COR-L47 (cell line): ENCODE results near the gene ADK.

ENCODE experiments used
- DNase-seq: peaks from one replicate; lab custom pipeline; 2025; lab: John Stamatoyannopoulos, UW

The ADK gene

DNA sequence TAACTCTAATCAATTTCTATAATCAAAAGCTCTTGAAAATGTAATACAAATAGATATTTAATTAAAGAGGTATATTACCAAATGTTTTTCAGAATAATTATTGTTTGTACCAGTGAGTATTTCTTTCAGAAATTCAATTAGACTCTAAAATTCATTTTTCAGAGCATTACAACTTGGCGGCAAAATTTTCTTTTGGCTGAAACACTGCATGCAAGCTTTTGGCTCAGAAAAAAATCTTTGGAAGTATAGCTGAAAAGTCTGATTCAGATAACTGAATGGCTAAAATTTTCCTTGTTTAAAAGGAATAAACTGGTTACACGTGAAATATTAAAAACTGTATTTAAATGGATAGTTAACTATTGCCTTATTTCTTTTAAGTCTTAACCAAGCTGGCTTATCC is 472.8 kb downstream of the ADK start:
- no peak for DNase-seq

DNA sequence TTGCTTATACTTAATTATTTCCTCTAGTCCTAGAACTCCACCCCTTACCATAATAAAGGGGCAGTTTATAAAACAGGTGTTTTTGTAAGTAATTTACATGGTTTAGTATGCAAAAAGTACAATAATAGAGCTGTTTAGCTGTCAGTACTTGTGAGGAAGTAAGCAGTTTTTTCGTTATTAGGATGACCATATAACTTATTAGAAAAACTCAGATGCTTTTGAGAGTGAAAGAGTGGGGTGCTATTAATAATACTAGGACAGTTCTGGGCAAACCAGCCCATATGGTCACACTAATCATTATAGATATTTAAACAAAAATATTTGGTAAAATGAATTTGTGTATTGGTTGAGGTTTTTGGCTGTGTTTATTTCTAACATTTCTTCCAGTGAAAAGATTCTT is 473.5 kb downstream of the ADK start:
- DNase-seq: no peak

DNA sequence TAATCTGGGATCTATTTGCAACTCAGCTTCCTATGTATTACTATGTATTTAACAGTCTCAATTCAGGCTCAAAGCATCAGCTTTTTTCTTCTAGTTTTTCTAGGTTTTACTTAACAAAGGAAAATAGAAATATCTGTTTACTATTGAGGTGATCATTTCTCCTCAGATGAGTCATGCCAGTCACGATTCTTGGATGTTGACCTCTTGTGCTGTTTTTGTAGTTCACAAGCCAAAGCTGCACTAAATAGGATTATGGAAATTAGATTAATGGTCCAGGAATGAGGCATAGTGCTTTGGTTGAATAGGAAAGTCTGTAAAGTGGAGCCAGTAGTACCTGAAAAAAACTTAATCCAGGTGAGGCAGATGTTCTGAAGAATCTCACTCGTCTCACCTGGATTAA is 477.1 kb downstream of the ADK start:
- no peak for DNase-seq

DNA sequence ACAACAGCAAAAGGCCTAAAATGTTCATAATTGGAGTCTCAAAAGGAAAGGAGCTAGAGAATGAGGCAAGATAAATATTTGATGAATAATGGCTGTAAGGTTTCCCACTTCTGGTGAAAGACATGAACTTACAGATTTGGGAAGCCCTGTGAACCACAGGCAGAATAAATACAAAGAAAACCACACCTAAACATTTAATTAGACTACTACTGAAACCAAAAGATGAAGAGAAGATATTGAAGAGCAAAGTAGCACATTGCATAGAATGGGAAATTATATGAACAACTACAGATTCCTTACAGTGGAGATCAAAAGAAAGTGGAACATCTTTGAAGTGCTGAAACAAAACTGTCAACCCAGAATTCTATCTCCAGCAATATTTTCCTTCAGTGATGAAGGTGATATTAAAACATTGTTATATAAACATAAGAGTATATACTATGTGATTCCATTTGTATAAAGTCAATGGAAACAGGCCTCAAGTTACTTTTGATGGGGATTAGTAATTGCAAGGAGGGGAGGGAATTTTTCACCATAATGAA is 484.0 kb downstream of the ADK start:
- DNase-seq: no peak

DNA sequence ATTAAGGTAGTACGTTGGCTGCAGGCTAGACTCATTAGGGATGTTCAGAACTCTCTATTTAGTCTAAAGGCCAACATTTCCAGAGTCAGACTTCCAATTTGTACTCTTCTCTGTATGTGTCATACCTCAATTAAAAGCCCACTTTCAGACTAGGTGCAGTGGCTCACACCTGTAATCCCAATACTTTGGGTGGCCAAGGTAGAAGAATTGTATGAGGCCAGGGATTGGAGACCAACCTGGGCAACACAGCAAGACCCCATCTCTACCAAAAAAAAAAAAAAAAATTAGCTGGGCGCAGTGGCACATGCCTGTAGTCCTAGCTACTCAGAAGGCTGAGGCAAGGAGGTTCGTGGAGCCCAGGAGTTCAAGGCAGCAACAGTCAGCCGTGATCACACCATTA is 484.6 kb downstream of the ADK start:
- DNase-seq: no peak

DNA sequence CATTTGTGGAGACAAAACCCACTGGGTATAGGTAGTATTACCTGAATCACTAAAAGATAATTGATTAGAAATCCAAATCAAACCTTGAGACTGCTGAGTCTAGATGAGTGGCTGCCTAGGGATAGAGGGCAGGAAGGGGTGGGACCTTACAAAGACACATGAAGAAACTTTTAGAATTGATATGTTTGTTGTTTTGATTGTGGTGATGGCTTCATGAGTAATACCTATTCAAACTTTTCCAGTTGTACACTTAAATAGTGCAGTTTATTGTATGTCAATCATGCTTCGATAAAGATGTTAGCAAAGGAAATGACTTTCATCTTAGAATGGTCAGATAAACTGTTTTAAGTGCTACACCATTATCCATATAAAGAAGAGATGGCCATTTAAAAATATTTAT is 486.7 kb downstream of the ADK start:
- DNase-seq: no peak

DNA sequence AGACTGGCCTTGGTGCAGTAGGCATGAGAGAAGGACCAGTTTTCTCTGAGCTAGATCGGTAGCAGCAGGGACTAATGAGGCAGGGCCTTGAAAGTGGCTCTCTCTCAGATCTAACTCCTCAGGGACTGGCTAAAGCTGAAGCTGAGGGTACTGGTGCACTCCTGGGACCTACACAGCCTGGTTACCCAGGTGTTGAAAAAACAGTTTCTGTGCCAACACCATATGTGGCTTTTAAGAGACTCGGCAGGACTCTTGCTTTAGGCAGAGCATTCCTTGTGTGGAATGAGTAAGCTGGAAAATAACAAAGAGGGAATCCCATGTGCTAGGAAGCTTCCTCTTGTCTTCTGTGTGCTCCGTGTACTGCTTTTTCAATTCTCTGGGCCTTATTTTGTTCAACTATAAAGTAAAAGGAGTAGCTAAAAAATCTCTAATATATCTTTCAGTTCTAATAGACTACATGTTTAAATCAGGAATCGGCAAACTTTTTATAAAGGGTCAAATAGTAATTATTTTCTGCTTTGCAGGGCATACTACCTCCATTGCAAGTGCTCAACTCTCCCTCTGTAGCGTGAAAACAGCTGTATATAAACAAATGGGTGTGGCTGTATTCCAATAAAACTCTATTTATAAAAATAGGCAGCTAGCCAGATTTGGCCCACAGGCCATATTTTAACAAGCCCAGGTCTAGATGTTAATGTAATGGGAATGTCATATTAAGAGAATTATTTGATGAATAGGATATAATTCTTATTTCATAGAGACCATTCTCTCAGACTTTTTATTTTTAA is 489.3 kb downstream of the ADK start:
- DNase-seq: peak; percentile 30

DNA sequence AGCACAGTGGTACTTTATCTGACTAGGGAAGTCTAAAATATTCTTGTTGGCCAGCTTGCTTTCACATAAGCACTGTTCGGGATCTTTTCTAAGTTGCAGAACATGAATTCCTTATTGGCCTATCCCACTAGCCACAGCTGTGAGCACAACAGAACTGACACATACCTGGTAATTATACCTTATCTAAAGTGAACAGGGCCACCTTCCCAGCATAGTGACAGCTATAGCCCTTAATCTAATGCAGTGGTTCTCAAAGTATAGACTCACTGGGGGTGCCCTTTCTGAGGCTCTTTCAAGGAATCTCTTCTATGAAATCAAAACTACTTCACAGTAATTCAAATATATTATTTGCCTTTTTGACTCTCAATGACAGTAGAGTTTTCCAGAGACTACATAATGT is 490.6 kb downstream of the ADK start:
- no peak for DNase-seq

DNA sequence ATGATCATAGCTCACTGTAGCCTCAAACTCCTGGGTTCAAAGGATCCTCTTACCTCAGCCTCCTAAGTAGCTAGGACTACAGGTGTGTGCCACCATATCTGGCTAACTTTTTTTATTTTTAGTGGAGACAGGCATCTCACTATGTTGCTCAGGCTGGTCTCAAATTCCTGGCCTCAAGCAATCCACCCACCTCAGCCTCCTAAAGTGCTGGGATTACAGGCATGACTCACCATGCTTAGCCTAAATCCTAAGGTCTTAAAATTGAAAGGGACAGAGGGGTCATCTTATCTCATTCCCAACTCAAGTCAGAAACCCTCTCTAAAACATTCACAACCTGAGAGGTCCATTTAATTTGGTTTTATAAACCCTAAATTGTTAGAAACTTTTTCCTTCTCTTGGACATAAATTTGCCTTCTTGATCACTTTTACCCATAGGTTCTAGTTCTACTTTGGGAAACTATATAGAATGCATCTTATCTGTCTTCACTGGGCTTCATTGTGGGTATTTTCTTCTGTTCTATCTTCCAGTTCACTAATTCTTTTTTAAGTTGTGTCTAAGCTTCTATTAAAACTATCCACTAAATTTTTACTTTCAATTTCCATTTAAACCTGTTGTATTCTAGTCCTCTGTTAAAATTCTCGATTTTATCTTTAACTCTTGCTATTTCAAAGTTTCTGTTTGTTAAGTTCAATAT is 492.0 kb downstream of the ADK start:
- no peak for DNase-seq

DNA sequence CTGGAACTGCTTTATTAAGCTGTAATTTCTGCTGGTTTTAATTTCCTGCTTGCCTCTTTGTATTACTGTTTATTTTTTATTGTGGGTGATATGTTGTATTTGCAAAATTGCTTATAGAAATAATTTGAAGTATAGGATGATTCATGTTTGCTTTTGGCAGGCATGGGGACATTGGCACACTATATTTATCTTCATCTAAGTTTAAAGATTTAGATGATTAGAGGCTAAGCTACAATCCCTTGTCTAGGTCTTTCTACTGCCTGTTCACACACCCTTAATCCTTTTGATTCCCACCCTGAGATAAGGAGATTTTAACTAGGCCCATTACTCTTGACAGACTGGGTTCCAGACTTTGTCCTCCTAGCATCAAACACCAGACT is 492.6 kb downstream of the ADK start:
- no peak for DNase-seq

GRCh38 chr10:74644738-74645137 is 493.7 kb downstream of the ADK start:
- DNase-seq: no peak

DNA sequence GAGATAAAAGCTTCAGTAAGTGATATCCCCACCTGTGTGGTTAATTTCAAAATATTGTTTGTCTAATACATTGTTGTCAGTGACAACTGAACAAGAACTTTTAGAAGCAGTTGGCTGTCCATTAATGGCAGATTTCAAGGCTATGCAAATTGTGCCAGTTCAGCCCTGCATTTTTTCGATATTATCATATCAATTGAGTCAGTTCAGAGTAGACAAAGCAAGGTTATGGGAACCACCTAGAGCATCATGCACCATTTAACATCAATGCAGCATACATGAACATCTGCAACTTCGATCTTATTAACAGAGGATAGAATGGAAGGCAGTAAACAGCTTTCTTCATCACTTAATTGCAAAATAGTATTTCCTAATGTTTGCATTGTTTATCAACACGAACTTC is 494.7 kb downstream of the ADK start:
- no peak for DNase-seq

- DNase-seq: no peak
Observed at GRCh38 chr10:74650613-74651012, 499.6 kb downstream of the ADK start.

DNA sequence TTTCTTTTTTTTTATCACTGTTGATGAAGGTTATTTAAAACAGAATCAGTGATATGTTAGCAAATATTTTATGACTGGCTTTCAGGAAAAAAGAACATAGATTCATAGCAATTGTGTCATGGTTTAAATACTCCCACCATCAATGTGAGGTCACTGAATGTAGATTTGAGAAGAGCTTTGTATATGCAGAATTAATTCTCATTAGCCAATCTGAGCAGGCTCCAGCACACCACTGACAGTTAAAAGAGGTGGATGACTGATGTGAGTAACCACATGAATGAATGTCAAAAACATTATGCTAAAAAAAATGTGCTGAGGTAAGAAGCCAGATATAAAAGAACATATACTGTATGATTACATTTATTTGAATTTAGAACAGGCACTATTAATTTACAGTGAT is 500.5 kb downstream of the ADK start:
- no peak for DNase-seq

- no peak for DNase-seq
Observed at GRCh38 chr10:74652664-74653063, 501.6 kb downstream of the ADK start.

GRCh38 chr10:74658511-74658910 is 507.5 kb downstream of the ADK start:
- no peak for DNase-seq

- no peak for DNase-seq
Observed at GRCh38 chr10:74662635-74663034, 511.6 kb downstream of the ADK start.

DNA sequence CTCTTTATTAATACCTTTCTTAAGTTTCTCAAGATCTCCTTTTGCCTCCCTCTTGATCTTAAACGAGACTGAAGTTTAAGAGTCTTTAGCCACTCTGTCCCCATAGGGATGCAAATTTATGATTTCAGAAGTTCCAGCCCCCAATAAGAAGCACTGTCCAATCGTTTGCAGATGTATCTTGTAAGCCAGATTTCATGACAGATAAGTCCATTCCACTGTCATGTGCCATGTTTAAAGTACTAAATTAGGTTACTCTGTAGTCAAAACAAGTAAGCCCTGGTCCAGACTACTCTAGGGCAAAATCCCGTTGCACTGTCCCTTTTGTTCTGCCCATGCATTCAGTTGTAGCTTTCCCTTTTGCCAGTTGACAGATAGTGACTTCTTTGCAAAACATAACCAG is 518.2 kb downstream of the ADK start:
- no peak for DNase-seq

- DNase-seq: no peak
Observed at GRCh38 chr10:74671716-74672115, 520.7 kb downstream of the ADK start.

GRCh38 chr10:74672430-74673165 is 521.6 kb downstream of the ADK start:
- no peak for DNase-seq

- no peak for DNase-seq
Observed at GRCh38 chr10:74674927-74675326, 523.9 kb downstream of the ADK start.

DNA sequence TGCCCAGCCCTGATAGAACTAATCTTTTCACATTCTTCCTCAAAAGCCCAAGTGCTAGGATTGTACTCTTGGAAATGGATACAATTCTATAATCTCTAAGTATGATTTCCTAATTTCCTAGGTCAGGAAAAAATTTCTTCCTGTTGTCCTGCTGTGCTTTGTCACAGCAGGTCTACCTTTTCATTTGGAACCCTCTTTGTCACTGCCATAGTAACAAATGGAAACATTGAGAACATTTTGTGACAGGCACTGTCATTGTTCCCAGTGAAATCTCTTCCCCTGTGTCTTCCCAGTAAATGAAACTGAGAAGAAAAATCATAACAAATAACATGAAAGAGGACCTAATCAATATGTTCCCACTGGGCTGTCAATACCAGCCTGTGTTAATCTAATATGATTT is 524.5 kb downstream of the ADK start:
- no peak for DNase-seq

DNA sequence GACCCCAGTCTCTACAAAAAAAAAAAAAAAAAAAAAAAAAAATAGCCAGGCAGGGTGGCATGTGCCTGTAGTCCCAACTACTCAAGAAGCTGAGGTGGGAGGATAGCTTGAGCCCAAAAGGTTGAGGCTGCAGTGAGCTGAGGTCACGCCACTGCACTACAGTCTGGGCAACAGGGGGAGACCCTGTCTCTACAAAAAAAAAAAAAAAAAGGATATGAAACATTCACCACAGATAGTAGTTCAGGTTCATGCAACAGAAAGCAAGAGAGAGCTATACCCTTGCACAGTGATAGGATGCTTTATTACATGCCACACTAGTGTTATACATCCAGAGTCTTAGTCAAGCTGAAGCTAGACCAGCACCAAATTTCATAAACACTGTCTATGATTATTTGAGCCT is 526.9 kb downstream of the ADK start:
- no peak for DNase-seq
